B cell (primary cell): ENCODE measurements around the gene CYP3A4. TPM values are rescaled to one million over a fixed set of nuclear protein-coding genes. Genes with fewer than 3 reads are reported as not detected.

ENCODE experiments used
- ATAC-seq: fragments of 200-7000 bp; cut with Tn5 transposase; one replicate; pipeline ENCODE4 v1.10.0; 2021; ENCODE audit warnings: low read depth, mild to moderate bottlenecking, moderate number of reproducible peaks, moderate library complexity
- CTCF ChIA-PET: fragments of 350-600 bp; sonication (Branson Sonifier 250); formaldehyde crosslinking; loops from one replicate; lab custom pipeline; 2021; ENCODE audit warnings: antibody characterized with exemption, inconsistent platforms; lab: Charles Lee
- POLR2A ChIA-PET: fragments of 350-600 bp; sonication (Branson Sonifier 250); formaldehyde crosslinking; loops from one replicate; lab custom pipeline; 2021; ENCODE audit warnings: antibody characterized with exemption; lab: Charles Lee
- DNase-seq: peaks from one replicate; pipeline ENCODE4 v3.0.0; 2013
- H2AFZ ChIP-seq: 2 replicates; pipeline ENCODE4 v1.6.1; 2012; ENCODE audit warnings: mild to moderate bottlenecking, low read depth, low read length; ENCODE audit not compliant: insufficient read depth, poor library complexity, severe bottlenecking
- H3K27ac ChIP-seq, 2 donors: 1 replicate in 1 of 2; 2 replicates in 1 of 2; pipeline ENCODE4 v1.5.1; 2012 to 2013; ENCODE audit warnings: low read length in 2 of 2, mild to moderate bottlenecking in 2 of 2, moderate library complexity in 1 of 2
- H3K27me3 ChIP-seq, 4 experiments: fragments of 200-600 bp in 1 of 4; sonication (generic) in 1 of 4; replicated peaks in 1 of 4; 1 replicate in 2 of 4; 2 replicates in 2 of 4; pipeline versions ENCODE4 v1.6.1 to v1.7.0; 2013 to 2016; ENCODE audit warnings: low read length in 3 of 4, mild to moderate bottlenecking in 2 of 4, mixed read lengths in 1 of 4, moderate library complexity in 1 of 4; ENCODE audit not compliant: insufficient read depth in 4 of 4, control insufficient read depth in 3 of 4; ENCODE audit errors: control extremely low read depth in 1 of 4
- H3K36me3 ChIP-seq, 2 experiments: replicated peaks in 1 of 2; 1 replicate in 1 of 2; 2 replicates in 1 of 2; pipeline versions ENCODE4 v1.6.1 to v1.7.1; 2013; ENCODE audit warnings: low read length in 1 of 2; ENCODE audit not compliant: insufficient read depth in 2 of 2, control insufficient read depth in 1 of 2; ENCODE audit errors: control extremely low read depth in 1 of 2, extremely low read depth in 1 of 2
- H3K4me1 ChIP-seq, 2 donors: fragments of 200-600 bp in 1 of 2; sonication (generic) in 1 of 2; 1 replicate in 1 of 2; 2 replicates in 1 of 2; pipeline versions ENCODE4 v1.5.1 to v1.6.1; 2013 to 2017; ENCODE audit warnings: low read length in 2 of 2; ENCODE audit not compliant: control insufficient read depth in 2 of 2, insufficient read depth in 2 of 2
- H3K4me2 ChIP-seq: replicated peaks from 2 replicates; pipeline ENCODE3; 2012; ENCODE audit warnings: mild to moderate bottlenecking, low read depth, low read length; ENCODE audit not compliant: poor library complexity, severe bottlenecking
- H3K4me3 ChIP-seq, 5 experiments: fragments of 200-600 bp in 1 of 5; sonication (generic) in 1 of 5; 1 replicate in 3 of 5; 2 replicates in 2 of 5; pipeline versions ENCODE4 v1.5.1 to v1.7.0; 2011 to 2016; ENCODE audit warnings: low read length in 4 of 5, mild to moderate bottlenecking in 4 of 5, low read depth in 2 of 5, control low read depth in 1 of 5, moderate library complexity in 1 of 5; ENCODE audit not compliant: insufficient read depth in 1 of 5; ENCODE audit errors: control extremely low read depth in 1 of 5, extremely low read depth in 1 of 5
- H3K79me2 ChIP-seq: fragments of 200-600 bp; sonication (generic); one replicate; pipeline ENCODE4 v1.6.0; 2016; ENCODE audit warnings: low read length; ENCODE audit not compliant: control insufficient read depth, insufficient read depth
- H3K9ac ChIP-seq: fragments of 200-600 bp; sonication (generic); 2 replicates; pipeline ENCODE4 v1.6.1; 2017; ENCODE audit warnings: mild to moderate bottlenecking, low read length, moderate library complexity
- H3K9me3 ChIP-seq, 3 donors: one replicate each; pipeline versions ENCODE4 v1.6.1 to v1.7.1; 2013; ENCODE audit warnings: low read length in 2 of 3; ENCODE audit not compliant: control insufficient read depth in 2 of 3, insufficient read depth in 1 of 3; ENCODE audit errors: control extremely low read depth in 1 of 3
- H4K20me1 ChIP-seq: 2 replicates; pipeline ENCODE4 v1.6.0; 2012; ENCODE audit warnings: mild to moderate bottlenecking, low read length; ENCODE audit not compliant: insufficient read depth, control insufficient read depth, poor library complexity, severe bottlenecking
- H3K27ac Mint-ChIP-seq: one replicate; pipeline ENCODE4 v1.8.0; 2021; ENCODE audit warnings: mixed read lengths
- H3K27me3 Mint-ChIP-seq: one replicate; pipeline ENCODE4 v1.8.0; 2021; ENCODE audit warnings: mixed read lengths
- H3K4me1 Mint-ChIP-seq: one replicate; pipeline ENCODE4 v1.8.0; 2021; ENCODE audit warnings: mixed read lengths
- H3K4me3 Mint-ChIP-seq: one replicate; pipeline ENCODE4 v1.8.0; 2021; ENCODE audit warnings: mixed read lengths
- H3K9me3 Mint-ChIP-seq: one replicate; pipeline ENCODE4 v1.8.0; 2022; ENCODE audit warnings: mixed read lengths; ENCODE audit not compliant: insufficient read depth
- EZH2 ChIP-seq: IDR thresholded peaks from 2 replicates; pipeline ENCODE4 v1.6.1; 2012; ENCODE audit warnings: borderline replicate concordance, low read depth, mild to moderate bottlenecking, moderate library complexity, low read length; ENCODE audit not compliant: insufficient read depth, poor library complexity, severe bottlenecking
- WGBS: methylation state at CpG from one replicate; pipeline ENCODE4 v1.1.5; 2013; ENCODE audit warnings: missing lambda C conversion rate; ENCODE audit not compliant: insufficient coverage; 5-methylcytosine and 5-hydroxymethylcytosine counted together
- intact Hi-C: fragments of 100-400 bp; cut with micrococcal nuclease; formaldehyde crosslinking; loops from one replicate; pipeline ENCODE4 v1.10.0; 2022
- polyA plus RNA-seq: library from polyadenylated mRNA; depleted of rRNA; stranded (reverse); fragments of >200 nt; gene quantifications from 2 replicates; pipeline ENCODE4 v1.2.3, GENCODE V29; 2012
- total RNA-seq, 2 donors: library from RNA; stranded (reverse); fragments of 120-200 nt in 1 of 2; gene quantifications; 1 replicate in 1 of 2; 2 replicates in 1 of 2; pipeline versions ENCODE4 v1.2.3 to v1.2.4, GENCODE V29; 2013 to 2022
- TF ChIP-seq, protein P1 (sequence below): fragments of 200-600 bp; IDR thresholded peaks from one replicate; pipeline ENCODE4 v1.8.0; 2022; ENCODE audit warnings: antibody characterized with exemption, mild to moderate bottlenecking

The CYP3A4 gene
- total and polyA plus RNA-seq, 2 donors (not counting 1 experiment from before 2014, with no cell fraction given), result not detected

DNA sequence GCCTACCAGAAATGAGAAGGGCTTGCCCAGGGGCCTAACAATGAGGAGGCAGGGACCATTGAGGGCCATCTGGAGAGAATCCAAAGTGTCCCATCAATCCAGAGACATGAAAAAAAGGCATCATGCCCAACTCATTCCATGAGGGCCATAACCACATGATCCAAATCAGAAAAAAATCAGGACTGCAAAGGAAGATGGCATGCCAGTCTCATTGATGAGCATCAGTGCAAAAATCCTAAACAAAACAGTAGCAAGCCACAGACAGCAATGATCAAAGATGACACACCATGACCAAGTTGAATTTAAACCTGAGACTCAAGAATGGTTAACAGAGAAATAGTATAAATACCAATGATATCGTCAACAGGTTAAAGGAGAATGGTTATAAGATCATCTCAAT is 7.0 kb upstream of the CYP3A4 start:
- H3K36me3 ChIP-seq, result no peaks in the 10 kb centered on the region
- H3K9me3 ChIP-seq, result peaks cover 0 to 3% (median 0%) of the 10 kb centered on the region in 3 donors
- no peaks in the 10 kb centered on the region for H3K4me1 Mint-ChIP-seq
- H3K27ac ChIP-seq, result no peak overlapping the region
- DNase-seq, result no peak
- no peaks in the 10 kb centered on the region for H3K9me3 Mint-ChIP-seq
- H3K27me3 Mint-ChIP-seq, result peaks cover 44% of the 10 kb centered on the region
- no peak for TF ChIP-seq EZH2
- TF ChIP-seq, protein P1, sequence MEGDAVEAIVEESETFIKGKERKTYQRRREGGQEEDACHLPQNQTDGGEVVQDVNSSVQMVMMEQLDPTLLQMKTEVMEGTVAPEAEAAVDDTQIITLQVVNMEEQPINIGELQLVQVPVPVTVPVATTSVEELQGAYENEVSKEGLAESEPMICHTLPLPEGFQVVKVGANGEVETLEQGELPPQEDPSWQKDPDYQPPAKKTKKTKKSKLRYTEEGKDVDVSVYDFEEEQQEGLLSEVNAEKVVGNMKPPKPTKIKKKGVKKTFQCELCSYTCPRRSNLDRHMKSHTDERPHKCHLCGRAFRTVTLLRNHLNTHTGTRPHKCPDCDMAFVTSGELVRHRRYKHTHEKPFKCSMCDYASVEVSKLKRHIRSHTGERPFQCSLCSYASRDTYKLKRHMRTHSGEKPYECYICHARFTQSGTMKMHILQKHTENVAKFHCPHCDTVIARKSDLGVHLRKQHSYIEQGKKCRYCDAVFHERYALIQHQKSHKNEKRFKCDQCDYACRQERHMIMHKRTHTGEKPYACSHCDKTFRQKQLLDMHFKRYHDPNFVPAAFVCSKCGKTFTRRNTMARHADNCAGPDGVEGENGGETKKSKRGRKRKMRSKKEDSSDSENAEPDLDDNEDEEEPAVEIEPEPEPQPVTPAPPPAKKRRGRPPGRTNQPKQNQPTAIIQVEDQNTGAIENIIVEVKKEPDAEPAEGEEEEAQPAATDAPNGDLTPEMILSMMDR, result no peak
- no peak overlapping the region for H3K4me3 ChIP-seq
- no peak overlapping the region for H3K27ac Mint-ChIP-seq
- H3K79me2 ChIP-seq, result no peaks in the 10 kb centered on the region
- no CpG with 5 or more reads among the region's 1 CpG for WGBS
- CTCF ChIA-PET, result no interaction called here
- peaks cover 0 to 15% (median 7%) of the 10 kb centered on the region in 4 experiments for H3K27me3 ChIP-seq
- H2AFZ ChIP-seq, result no peak overlapping the region
- H3K4me3 Mint-ChIP-seq, result no peak overlapping the region
- no peaks in the 10 kb centered on the region for H4K20me1 ChIP-seq
- intact Hi-C loops, result no loop called here
- no peak overlapping the region for H3K4me2 ChIP-seq
- ATAC-seq, result no peak
- H3K4me1 ChIP-seq, result no peaks in the 10 kb centered on the region
- H3K9ac ChIP-seq, result no peak overlapping the region
- POLR2A ChIA-PET, result no interaction called here

DNA sequence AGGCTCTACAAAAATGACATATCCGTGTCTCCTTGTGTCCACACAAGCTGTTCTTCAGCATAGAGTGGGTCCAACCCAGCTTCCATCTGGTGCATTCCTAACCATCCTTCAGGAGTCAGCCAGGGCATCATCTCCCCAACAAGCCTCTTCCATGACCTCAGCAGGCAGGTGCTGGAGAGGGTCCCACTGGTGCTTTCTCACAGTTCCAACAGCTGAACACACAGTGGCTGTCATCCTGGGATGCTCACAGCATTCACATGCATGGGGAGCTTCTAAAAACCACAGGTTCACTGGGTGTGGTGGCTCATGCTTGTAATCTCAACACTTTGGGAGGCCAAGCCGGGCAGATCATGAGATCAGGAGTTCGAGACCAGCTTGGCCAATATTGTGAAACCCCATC is 6.4 kb upstream of the CYP3A4 start:
- TF ChIP-seq EZH2, result no peak
- TF ChIP-seq, protein P1, result no peak
- WGBS, result 86% methylated on average over 2 of the region's 3 CpGs
- Mint-ChIP-seq H3K4me1 (no peaks in the 10 kb centered on the region), H3K4me3 (no peak overlapping the region), H3K27ac (no peak overlapping the region), H3K27me3 (peaks cover 50% of the 10 kb centered on the region), H3K9me3 (no peaks in the 10 kb centered on the region)
- Histone ChIP-seq H3K27me3 (peaks cover 0 to 17% (median 11%) of the 10 kb centered on the region in 4 experiments), H3K9ac (no peak overlapping the region), H3K79me2 (no peaks in the 10 kb centered on the region), H3K4me1 (no peaks in the 10 kb centered on the region), H3K4me3 (no peak overlapping the region), H3K36me3 (no peaks in the 10 kb centered on the region), H3K27ac (no peak overlapping the region), H3K9me3 (no peaks in the 10 kb centered on the region), H4K20me1 (no peaks in the 10 kb centered on the region), H2AFZ (no peak overlapping the region), H3K4me2 (no peak overlapping the region)
- ChIA-PET CTCF (interaction anchor here (0.6 kb wide), 1 partner anchor 279 kb away, joined by 3 read pairs; no protein-coding TSS in a partner anchor), POLR2A (no interaction called here)
- ATAC-seq (no peak), DNase-seq (no peak)
- intact Hi-C loops, result no loop called here
